ENCODE data around the gene FARSA. TPM values are rescaled to one million over a fixed set of nuclear protein-coding genes. Genes with fewer than 3 reads are reported as not detected.

The FARSA gene
- total and polyA plus RNA-seq, 2 of the 8 experiments (the other 6 are each of a cell fraction or from before 2014, with no cell fraction given): 61.0 to 103 TPM

GRCh38 chr19:12956446-12957388 is 23.2 kb upstream of the FARSA start, which contains the start of gene GADD45GIP1 (continued):
- TF ChIP-seq CHD2 (IDR thresholded peaks at IDR 0.05; ENCODE audit: low read length): no peak
- TF ChIP-seq PHF8 (conservative IDR thresholded peaks at IDR 0.05; ENCODE audit: low read depth, low read length): peak; percentile 98
- TF ChIP-seq CEBPB (IDR thresholded peaks at IDR 0.05; ENCODE audit: low read depth, low read length): no peak
- peak; percentile 67 for TF ChIP-seq ASH2L (IDR thresholded peaks at IDR 0.05; ENCODE audit: low read length)
- TF ChIP-seq TBP (IDR thresholded peaks at IDR 0.05; ENCODE audit: low read depth, low read length): peak; percentile 91
- TF ChIP-seq KDM4A (IDR thresholded peaks at IDR 0.05; ENCODE audit: low read depth, low read length, severe bottlenecking): peak; percentile 73
- TF ChIP-seq POLR2A (IDR thresholded peaks at IDR 0.05; ENCODE audit: control extremely low read depth in 1 of 2, low read depth in 2 of 2, low read length in 2 of 2): peak; percentile 96 to 97
- TF ChIP-seq MAX (IDR thresholded peaks at IDR 0.05): peak; percentile 71; the same call in 1 of the 2 replicates
